CD4-positive, alpha-beta memory T cell (primary cell): ENCODE results near the gene TOPBP1. TPM values are rescaled to one million over a fixed set of nuclear protein-coding genes. Genes with fewer than 3 reads are reported as not detected.
"Not testable (repeated sequence)": the region's sequence is repeated elsewhere in the genome, so short reads cannot be mapped to it uniquely, and the experiment has no call there.

Source experiments
- CTCF ChIA-PET: fragments of 350-600 bp; sonication (Branson Sonifier 250); formaldehyde crosslinking; loops from one replicate; lab custom pipeline; 2021; ENCODE audit warnings: inconsistent platforms; ENCODE audit not compliant: partially characterized antibody; lab: Charles Lee
- POLR2A ChIA-PET: fragments of 350-600 bp; sonication (Branson Sonifier 250); formaldehyde crosslinking; loops from one replicate; lab custom pipeline; 2021; ENCODE audit not compliant: partially characterized antibody; lab: Charles Lee
- DNase-seq, 5 donors: peaks; one replicate each; pipeline versions ENCODE4 v3.0.0 to v3.0.0-alpha.2; 2020 to 2022; ENCODE audit warnings: mixed read lengths in 1 of 5
- H3K27ac ChIP-seq: one replicate; pipeline ENCODE4 v1.7.0; 2013; ENCODE audit warnings: low read depth, low read length
- H3K27me3 ChIP-seq: 2 replicates; pipeline ENCODE4 v1.7.0; 2013; ENCODE audit warnings: mild to moderate bottlenecking, low read length, moderate library complexity; ENCODE audit not compliant: insufficient read depth
- H3K36me3 ChIP-seq: 2 replicates; pipeline ENCODE4 v1.7.0; 2013; ENCODE audit warnings: mild to moderate bottlenecking, low read length, moderate library complexity; ENCODE audit not compliant: insufficient read depth
- H3K4me1 ChIP-seq: 2 replicates; pipeline ENCODE4 v1.7.0; 2013; ENCODE audit warnings: mild to moderate bottlenecking, low read length, moderate library complexity; ENCODE audit not compliant: insufficient read depth
- H3K4me3 ChIP-seq, 2 donors: one replicate each; pipeline ENCODE4 v1.7.0; 2013; ENCODE audit warnings: low read length in 2 of 2, mild to moderate bottlenecking in 1 of 2
- H3K9me3 ChIP-seq, 2 donors: one replicate each; pipeline ENCODE4 v1.7.0; 2013; ENCODE audit warnings: low read length in 2 of 2, control low read depth in 1 of 2; ENCODE audit not compliant: control insufficient read depth in 1 of 2
- H3K27ac Mint-ChIP-seq, 7 donors: one replicate each; pipeline ENCODE4 v1.8.0; 2020 to 2021; ENCODE audit warnings: mixed read lengths in 7 of 7, mild to moderate bottlenecking in 6 of 7, inconsistent platforms in 3 of 7, moderate library complexity in 3 of 7
- H3K27me3 Mint-ChIP-seq, 2 donors: one replicate each; pipeline ENCODE4 v1.8.0; 2020 to 2021; ENCODE audit warnings: mixed read lengths in 2 of 2
- H3K36me3 Mint-ChIP-seq, 2 donors: one replicate each; pipeline ENCODE4 v1.8.0; 2020 to 2021; ENCODE audit warnings: mixed read lengths in 2 of 2, inconsistent platforms in 1 of 2, mild to moderate bottlenecking in 1 of 2
- H3K4me1 Mint-ChIP-seq, 4 donors: one replicate each; pipeline ENCODE4 v1.8.0; 2020 to 2021; ENCODE audit warnings: mixed read lengths in 4 of 4, mild to moderate bottlenecking in 1 of 4
- H3K4me3 Mint-ChIP-seq, 8 donors: one replicate each; pipeline ENCODE4 v1.8.0; 2020 to 2021; ENCODE audit warnings: mixed read lengths in 8 of 8, mild to moderate bottlenecking in 7 of 8, moderate library complexity in 6 of 8, inconsistent platforms in 3 of 8
- H3K9me3 Mint-ChIP-seq, 8 donors: one replicate each; pipeline ENCODE4 v1.8.0; 2020 to 2021; ENCODE audit warnings: mixed read lengths in 8 of 8, mild to moderate bottlenecking in 5 of 8, inconsistent platforms in 3 of 8, moderate library complexity in 1 of 8
- intact Hi-C: fragments of 100-400 bp; cut with micrococcal nuclease; formaldehyde crosslinking; loops from one replicate; pipeline ENCODE4 v1.15.1; 2023
- polyA plus RNA-seq, 2 donors: library from polyadenylated mRNA; unstranded; fragments of 300-500 nt; fragmentation: Illumina TruSeq; gene quantifications; one replicate each; pipeline ENCODE4 v1.2.3, GENCODE V29; 2021
- total RNA-seq, 2 experiments: library from RNA; stranded (reverse); gene quantifications; one replicate each; pipeline ENCODE4 v1.2.3, GENCODE V29; 2021

The TOPBP1 gene
- total and polyA plus RNA-seq, 4 experiments from 2014 or later = 6.1 to 43.2 (median 27.5) TPM

DNA sequence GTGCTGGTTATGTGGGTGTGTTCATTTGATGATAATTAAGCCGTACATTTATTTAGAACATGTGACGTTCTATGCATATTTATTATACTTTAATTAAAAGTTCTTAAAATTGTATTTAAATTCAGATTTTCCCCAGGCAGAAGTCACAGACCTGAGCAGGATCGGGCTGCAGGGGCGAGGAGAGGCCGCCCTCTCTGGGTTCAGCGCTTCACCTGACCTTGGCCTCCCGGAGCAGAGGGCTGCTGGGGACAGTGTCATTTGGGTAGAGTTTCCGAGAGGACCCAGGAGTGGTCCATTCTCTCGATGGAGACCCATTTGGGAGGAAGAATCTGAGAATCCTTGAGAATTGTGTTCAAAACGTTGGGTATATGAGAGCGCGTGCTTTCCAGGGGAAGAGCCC is 12.0 kb upstream of the TOPBP1 start:
- intact Hi-C loops = no loop called here
- POLR2A ChIA-PET = no interaction called here

DNA sequence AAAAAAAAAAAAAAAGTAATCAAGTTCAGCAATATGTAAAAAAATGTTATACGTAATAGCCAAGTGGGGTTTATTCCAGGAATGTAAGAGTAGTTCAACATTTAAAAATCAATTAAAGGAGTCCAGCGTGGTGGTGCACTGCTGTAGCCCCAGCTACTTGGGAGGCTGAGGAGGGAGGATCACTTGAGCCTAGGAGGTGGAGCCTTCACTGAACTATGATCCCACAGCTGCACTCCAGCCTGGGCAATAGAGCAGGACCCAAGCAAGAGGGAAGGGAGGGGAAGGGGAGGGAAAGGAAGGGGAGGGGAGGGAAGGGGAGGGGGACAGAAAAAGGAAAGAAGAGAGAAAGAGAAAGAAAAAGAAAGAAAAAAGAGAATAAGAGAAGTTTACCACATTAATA is 10.7 kb upstream of the TOPBP1 start:
- Histone ChIP-seq H3K27ac (no peak overlapping the region), H3K9me3 (no peaks in the 10 kb centered on the region), H3K36me3 (no peaks in the 10 kb centered on the region), H3K27me3 (peaks cover 6% of the 10 kb centered on the region), H3K4me3 (no peak overlapping the region), H3K4me1 (no peaks in the 10 kb centered on the region)
- ChIA-PET CTCF (no interaction called here), POLR2A (no interaction called here)
- Mint-ChIP-seq H3K36me3 (no peaks in the 10 kb centered on the region), H3K9me3 (peaks cover 0 to 2% (median 0%) of the 10 kb centered on the region in 8 donors), H3K4me1 (peaks cover 0 to 9% (median 3%) of the 10 kb centered on the region in 4 donors), H3K27ac (no peak overlapping the region), H3K27me3 (peaks cover 18 to 36% of the 10 kb centered on the region in 2 donors), H3K4me3 (no peak overlapping the region)
- no peak for DNase-seq
- intact Hi-C loops = no loop called here

More for the DNA sequence above, 12.0 kb upstream of the TOPBP1 start:
- no peaks in the 10 kb centered on the region for H3K9me3 ChIP-seq
- H3K4me3 ChIP-seq = no peak overlapping the region
- peaks cover 0 to 9% (median 3%) of the 10 kb centered on the region in 4 donors for H3K4me1 Mint-ChIP-seq
- no peak overlapping the region for H3K27ac ChIP-seq
- H3K27me3 ChIP-seq = peaks cover 6% of the 10 kb centered on the region
- CTCF ChIA-PET = no interaction called here
- H3K9me3 Mint-ChIP-seq = peaks cover 0 to 8% (median 4%) of the 10 kb centered on the region in 8 donors
- DNase-seq = no peak
- H3K36me3 ChIP-seq = no peaks in the 10 kb centered on the region
- H3K4me1 ChIP-seq = no peaks in the 10 kb centered on the region
- H3K4me3 Mint-ChIP-seq = no peak overlapping the region
- no peak overlapping the region for H3K27ac Mint-ChIP-seq
- peaks cover 0 to 4% of the 10 kb centered on the region in 2 donors for H3K36me3 Mint-ChIP-seq
- peaks cover 27 to 44% of the 10 kb centered on the region in 2 donors for H3K27me3 Mint-ChIP-seq

DNA sequence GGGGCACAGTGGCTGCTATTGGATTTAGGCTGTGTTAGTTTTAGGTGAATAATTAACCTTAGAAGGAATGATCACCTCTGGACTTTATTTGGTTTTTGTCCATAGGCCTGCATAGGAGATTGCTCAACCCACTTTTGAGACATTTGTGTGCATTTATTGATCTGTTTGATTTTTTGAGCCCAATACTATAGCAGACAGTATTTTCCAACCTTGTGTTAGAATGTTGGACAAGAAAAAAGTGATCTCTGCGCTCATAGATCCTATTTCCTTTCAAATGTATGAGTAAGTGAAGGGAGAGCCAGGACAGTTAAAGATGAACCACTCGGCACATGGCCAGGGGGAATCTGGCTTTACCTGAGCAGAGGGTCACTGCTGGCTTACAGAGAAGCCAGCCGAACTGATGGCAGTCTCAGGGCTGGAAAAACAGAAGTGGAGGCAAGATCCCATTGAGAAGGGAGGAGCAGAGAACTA is 8.8 kb upstream of the TOPBP1 start:
- Histone ChIP-seq H3K9me3 (no peaks in the 10 kb centered on the region), H3K4me1 (no peaks in the 10 kb centered on the region), H3K27me3 (peaks cover 6% of the 10 kb centered on the region), H3K4me3 (no peak overlapping the region), H3K27ac (no peak overlapping the region), H3K36me3 (no peaks in the 10 kb centered on the region)
- DNase-seq = no peak
- intact Hi-C loops = no loop called here
- H3K27ac Mint-ChIP-seq = no peak overlapping the region
- ChIA-PET POLR2A (no interaction called here), CTCF (no interaction called here)
- peaks cover 0 to 9% (median 2%) of the 10 kb centered on the region in 4 donors for H3K4me1 Mint-ChIP-seq
- no peak overlapping the region for H3K4me3 Mint-ChIP-seq
- peaks cover 0 to 2% (median 0%) of the 10 kb centered on the region in 8 donors for H3K9me3 Mint-ChIP-seq
- no peaks in the 10 kb centered on the region for H3K36me3 Mint-ChIP-seq
- H3K27me3 Mint-ChIP-seq = peaks cover 9 to 19% of the 10 kb centered on the region in 2 donors

DNA sequence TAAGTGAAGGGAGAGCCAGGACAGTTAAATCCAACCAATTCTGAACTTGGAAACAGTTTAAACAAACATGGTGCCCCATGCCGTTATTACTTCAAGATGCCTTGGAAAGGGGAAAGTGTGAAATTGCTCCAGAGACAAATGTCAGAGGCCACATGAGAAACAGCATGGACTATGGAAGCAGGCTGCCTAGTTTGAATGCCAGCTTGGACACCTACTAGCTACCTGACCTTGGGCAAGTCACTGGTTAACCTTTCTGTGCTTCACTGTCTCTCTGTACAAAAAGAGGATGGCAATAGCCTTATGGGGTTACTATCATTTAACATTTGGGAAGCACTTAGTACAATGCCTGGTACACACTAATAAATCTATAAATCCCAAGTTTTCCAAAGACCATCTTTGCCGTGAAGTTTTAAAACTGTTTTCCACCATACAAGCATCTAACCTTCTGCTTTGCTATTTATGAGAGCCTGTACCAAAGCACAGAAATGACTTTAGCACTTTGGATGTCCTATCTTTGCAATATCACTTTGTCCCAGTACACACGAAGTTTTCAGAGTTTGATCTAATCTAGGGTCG is 8.3 kb upstream of the TOPBP1 start:
- Mint-ChIP-seq H3K4me3 (no peak overlapping the region), H3K4me1 (peaks cover 0 to 9% (median 2%) of the 10 kb centered on the region in 4 donors), H3K27ac (no peak overlapping the region), H3K27me3 (peaks cover 9 to 15% of the 10 kb centered on the region in 2 donors), H3K9me3 (peaks cover 0 to 2% (median 0%) of the 10 kb centered on the region in 8 donors), H3K36me3 (no peaks in the 10 kb centered on the region)
- intact Hi-C loops = no loop called here
- no peak overlapping the region for H3K27ac ChIP-seq
- no peaks in the 10 kb centered on the region for H3K36me3 ChIP-seq
- H3K27me3 ChIP-seq = peaks cover 3% of the 10 kb centered on the region
- no peak overlapping the region for H3K4me3 ChIP-seq
- CTCF ChIA-PET = no interaction called here
- DNase-seq = no peak
- H3K4me1 ChIP-seq = no peaks in the 10 kb centered on the region
- POLR2A ChIA-PET = no interaction called here
- no peaks in the 10 kb centered on the region for H3K9me3 ChIP-seq

DNA sequence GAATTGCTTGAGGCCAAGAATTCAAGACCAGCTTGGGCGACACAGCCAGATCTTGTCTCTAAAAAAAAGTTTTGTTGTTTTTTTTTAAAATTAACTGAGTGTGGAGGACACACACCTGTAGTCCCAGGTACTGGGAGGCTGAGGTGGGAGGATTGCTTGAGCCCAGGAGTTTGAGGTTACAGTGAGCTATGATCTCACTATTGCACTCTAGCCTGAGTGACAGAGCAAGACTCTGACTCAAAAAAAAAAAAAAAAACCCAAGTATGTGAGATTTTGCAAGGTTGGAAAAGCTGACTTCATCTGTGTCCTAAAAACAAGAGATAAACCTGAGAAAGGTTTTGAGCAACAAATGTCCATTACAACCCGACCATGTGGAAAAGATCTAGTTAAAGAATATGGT is 5.4 kb upstream of the TOPBP1 start:
- Histone ChIP-seq H3K9me3 (no peaks in the 10 kb centered on the region), H3K27me3 (no peaks in the 10 kb centered on the region), H3K27ac (no peak overlapping the region), H3K36me3 (no peaks in the 10 kb centered on the region), H3K4me3 (no peak overlapping the region), H3K4me1 (peaks cover 16% of the 10 kb centered on the region)
- H3K9me3 Mint-ChIP-seq = peaks cover 0 to 2% (median 0%) of the 10 kb centered on the region in 8 donors
- H3K27me3 Mint-ChIP-seq = peaks cover 1 to 4% of the 10 kb centered on the region in 2 donors
- peaks cover 0 to 6% of the 10 kb centered on the region in 2 donors for H3K36me3 Mint-ChIP-seq
- DNase-seq = no peak
- peaks cover 14 to 19% (median 17%) of the 10 kb centered on the region in 4 donors for H3K4me1 Mint-ChIP-seq
- no peak overlapping the region for H3K27ac Mint-ChIP-seq
- ChIA-PET POLR2A (no interaction called here), CTCF (interaction anchor here (1.3 kb wide), 1 partner anchor 936 kb away, joined by 3 read pairs; no protein-coding TSS in a partner anchor)
- H3K4me3 Mint-ChIP-seq = no peak overlapping the region
- intact Hi-C loops = no loop called here

DNA sequence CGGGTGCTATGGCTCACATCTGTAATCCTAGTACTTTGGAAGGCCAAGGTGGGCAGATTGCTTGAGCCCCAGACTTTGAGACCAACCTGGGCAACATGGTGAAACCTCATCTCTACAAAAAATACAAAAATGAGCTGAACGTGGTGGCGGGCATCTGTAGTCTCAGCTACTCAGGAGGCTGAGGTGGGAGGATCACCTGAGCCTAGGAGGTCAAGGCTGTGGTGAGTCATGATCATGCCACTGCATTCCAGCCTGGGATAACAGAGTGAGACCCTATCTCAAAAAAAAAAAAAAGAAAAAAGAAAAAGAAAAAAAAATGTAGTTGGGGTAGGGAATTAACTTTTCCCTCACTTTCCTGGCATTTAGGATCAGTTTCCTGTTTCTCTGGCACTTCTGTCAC is 3.4 kb upstream of the TOPBP1 start:
- CTCF ChIA-PET = interaction anchor here (0.8 kb wide), 1 partner anchor 87 kb away, joined by 3 read pairs; no protein-coding TSS in a partner anchor
- intact Hi-C loops, H3K9me3 Mint-ChIP-seq: not testable (repeated sequence)

DNA sequence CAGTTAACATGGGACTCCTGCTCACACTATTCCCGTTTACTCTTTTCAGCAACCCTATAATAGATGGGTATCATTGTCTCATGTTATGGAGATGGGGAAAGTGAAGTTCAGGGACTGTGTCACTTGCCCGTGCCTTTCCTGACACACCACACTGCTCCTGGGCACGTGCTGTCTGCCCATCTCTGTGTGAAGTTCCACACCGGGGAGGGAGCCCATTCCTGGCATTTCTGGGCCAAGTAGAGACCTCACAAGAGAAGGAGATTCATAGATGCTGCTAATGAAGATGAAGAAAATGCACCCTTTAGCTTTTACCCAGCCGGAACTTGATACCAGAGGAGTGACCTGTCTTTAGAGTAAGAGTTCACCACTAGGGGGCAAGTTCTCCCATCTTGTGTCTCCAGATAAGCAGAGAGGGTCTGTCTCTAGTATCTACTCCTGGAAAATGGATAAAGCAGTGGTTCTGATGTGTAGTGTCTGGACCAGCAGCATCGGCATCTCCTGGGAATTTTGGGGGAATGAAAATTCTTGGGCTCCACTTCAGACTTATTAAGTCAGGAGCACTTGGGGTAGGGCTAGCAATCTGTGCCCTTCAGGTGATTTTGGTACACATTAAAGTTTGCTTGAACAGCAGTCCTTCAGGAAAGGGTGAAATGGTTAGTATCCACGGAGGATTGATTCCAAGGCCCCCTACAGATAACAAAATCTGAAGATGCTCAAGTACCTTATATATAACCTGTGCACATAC is 2.0 kb upstream of the TOPBP1 start:
- H3K27me3 Mint-ChIP-seq = no peaks in the 10 kb centered on the region
- no peaks in the 10 kb centered on the region for H3K36me3 ChIP-seq
- ChIA-PET CTCF (interaction anchor here (1.0 kb wide), 3 partner anchors 89 to 163 kb away, joined by 3 to 5 read pairs (median 4); no protein-coding TSS in a partner anchor), POLR2A (no interaction called here)
- H3K27me3 ChIP-seq = no peaks in the 10 kb centered on the region
- H3K36me3 Mint-ChIP-seq = peaks cover 0 to 25% of the 10 kb centered on the region in 2 donors
- peak; percentile 43 to 63 (median 53) for DNase-seq
- H3K9me3 Mint-ChIP-seq = no peaks in the 10 kb centered on the region
- H3K27ac ChIP-seq = no peak overlapping the region
- no peak overlapping the region for H3K4me3 ChIP-seq
- peaks cover 32% of the 10 kb centered on the region for H3K4me1 ChIP-seq
- no peaks in the 10 kb centered on the region for H3K9me3 ChIP-seq
- peaks cover 29 to 50% (median 40%) of the 10 kb centered on the region in 4 donors for H3K4me1 Mint-ChIP-seq
- intact Hi-C loops = loop anchor here (1.0 to 5.0 kb wide), 3 partner anchors 264 to 937 kb away; partner anchors contain the start of genes ANAPC13 and CEP63
- H3K4me3 Mint-ChIP-seq = peak overlapping the region; percentile 52 to 80 (median 67)
- peak overlapping the region; percentile 70 to 99 (median 92) for H3K27ac Mint-ChIP-seq

More for the DNA sequence above, 3.4 kb upstream of the TOPBP1 start:
- H3K9me3 ChIP-seq, H3K27ac Mint-ChIP-seq, H3K4me3 ChIP-seq, DNase-seq, H3K4me3 Mint-ChIP-seq, H3K36me3 ChIP-seq, H3K27me3 Mint-ChIP-seq, H3K27ac ChIP-seq, POLR2A ChIA-PET, H3K27me3 ChIP-seq: not testable (repeated sequence)
- peaks cover 27% of the 10 kb centered on the region for H3K4me1 ChIP-seq
- peaks cover 20 to 36% (median 28%) of the 10 kb centered on the region in 4 donors for H3K4me1 Mint-ChIP-seq
- H3K36me3 Mint-ChIP-seq = peaks cover 0 to 15% of the 10 kb centered on the region in 2 donors
